ENCODE measurements around the gene CCDC86. TPM values are rescaled to one million over a fixed set of nuclear protein-coding genes. Genes with fewer than 3 reads are reported as not detected.

Gene CCDC86, protein sequence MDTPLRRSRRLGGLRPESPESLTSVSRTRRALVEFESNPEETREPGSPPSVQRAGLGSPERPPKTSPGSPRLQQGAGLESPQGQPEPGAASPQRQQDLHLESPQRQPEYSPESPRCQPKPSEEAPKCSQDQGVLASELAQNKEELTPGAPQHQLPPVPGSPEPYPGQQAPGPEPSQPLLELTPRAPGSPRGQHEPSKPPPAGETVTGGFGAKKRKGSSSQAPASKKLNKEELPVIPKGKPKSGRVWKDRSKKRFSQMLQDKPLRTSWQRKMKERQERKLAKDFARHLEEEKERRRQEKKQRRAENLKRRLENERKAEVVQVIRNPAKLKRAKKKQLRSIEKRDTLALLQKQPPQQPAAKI
- 6.5 and 19.4 TPM in 2 replicates for total RNA-seq

GRCh38 chr11:60841797-60842667, at the start of gene CCDC86:
TSS of gene CCDC86 (plus strand) at chr11:60842113. CDS start at chr11:60842125, 12 bp downstream.

GRCh38 chr11:60855726-60856633, 14.1 kb downstream of the CCDC86 start, which contains the start of gene PTGDR2:
TSS of gene PTGDR2 (minus strand) at chr11:60855950. CDS start at chr11:60853722, 2,228 bp downstream.

DNA sequence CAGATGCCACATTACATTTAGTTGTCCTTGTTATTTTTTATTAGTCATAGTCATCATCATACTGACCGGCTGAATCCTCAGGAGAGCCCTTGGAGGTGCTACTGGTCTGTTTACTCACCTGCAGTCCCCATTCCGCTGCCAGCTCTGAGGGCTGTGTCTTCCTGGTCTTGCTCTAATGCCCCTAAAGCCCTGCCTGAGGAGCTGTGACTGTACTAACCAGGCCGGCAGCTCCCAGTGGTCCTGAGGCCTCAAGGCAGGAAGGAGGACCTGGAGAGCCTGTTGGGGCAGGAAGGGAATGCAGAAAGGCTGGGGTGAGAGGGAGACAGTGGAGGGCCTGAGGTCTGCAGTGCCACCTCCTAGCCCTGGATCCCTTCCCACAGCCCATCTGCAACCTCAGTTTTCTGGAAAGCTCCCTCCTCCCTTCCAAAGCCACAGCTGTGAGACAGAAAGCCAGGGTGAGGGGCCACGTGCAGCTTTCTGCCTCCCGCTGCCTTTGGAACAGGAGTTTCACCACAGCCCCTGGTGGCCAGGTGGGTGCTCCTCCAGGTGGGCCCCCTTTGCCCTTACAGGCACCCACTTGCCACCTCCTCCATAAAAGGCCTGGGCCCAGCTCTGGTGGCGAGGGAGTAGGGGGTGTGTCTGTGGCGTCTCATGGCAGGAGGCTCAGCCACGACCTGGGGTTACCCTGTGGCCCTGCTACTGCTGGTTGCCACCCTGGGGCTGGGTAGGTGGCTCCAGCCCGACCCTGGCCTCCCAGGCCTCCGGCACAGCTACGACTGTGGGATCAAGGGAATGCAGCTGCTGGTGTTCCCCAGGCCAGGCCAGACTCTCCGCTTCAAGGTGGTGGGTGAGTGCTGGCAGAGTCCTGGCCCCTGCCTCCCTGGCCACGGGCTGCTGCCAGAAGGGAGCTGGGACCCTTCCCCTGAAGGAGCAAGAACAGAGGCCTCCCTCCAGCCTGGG, 25.3 kb downstream of the CCDC86 start, which contains the start of gene ZP1:
ZP1 (plus strand) TSS at position 632 of the 960 bp plus-strand sequence; CDS start at position 652, 20 bp downstream.

Other genes starting within 250 kb of the CCDC86 start
- not detected in 2 replicates for gene MS4A8, start 142.5 kb upstream of the CCDC86 start, total RNA-seq
- not detected in 2 replicates for gene MS4A18, start 117.4 kb upstream of the CCDC86 start, total RNA-seq
- not detected in 2 replicates for gene MS4A15, start 85.2 kb upstream of the CCDC86 start, total RNA-seq
- not detected in 2 replicates for gene MS4A10, start 56.8 kb upstream of the CCDC86 start, total RNA-seq
- gene PTGDR2, start 13.8 kb downstream of the CCDC86 start, total RNA-seq, result under 0.01 and 0.05 TPM in 2 replicates
- 0.60 and 6.8 TPM in 2 replicates for gene ZP1, start 25.4 kb downstream of the CCDC86 start, total RNA-seq
- gene PRPF19, start 64.5 kb downstream of the CCDC86 start, total RNA-seq, result 27.3 and 50.1 TPM in 2 replicates
- gene TMEM109, start 72.0 kb downstream of the CCDC86 start, total RNA-seq, result 16.9 and 18.6 TPM in 2 replicates
- 163 and 208 TPM in 2 replicates for gene TMEM132A, start 82.3 kb downstream of the CCDC86 start, total RNA-seq
- 4.0 and 5.6 TPM in 2 replicates for gene SLC15A3, start 110.1 kb downstream of the CCDC86 start, total RNA-seq
- gene CD6, start 129.6 kb downstream of the CCDC86 start, total RNA-seq, result not detected in 2 replicates